ENCODE results near the gene ATOX1. TPM values are rescaled to one million over a fixed set of nuclear protein-coding genes. Genes with fewer than 3 reads are reported as not detected.
A peak's percentile ranks its signal among the peaks of the same experiment; 100 is the strongest.

The ATOX1 gene
- total and polyA plus RNA-seq, 2 of the 4 experiments (the other 2 are of a cell fraction) = 56.3 to 360 TPM

- TF ChIP-seq MAFK (IDR thresholded peaks at IDR 0.05; ENCODE audit: low read depth, low read length) (no peak), CEBPB (IDR thresholded peaks at IDR 0.05; ENCODE audit: low read depth, low read length) (peak; percentile 60)
Measured at GRCh38 chr5:151696470-151697061, 61.9 kb downstream of the ATOX1 start (continued).

GRCh38 chr5:151695464-151695863, 63.0 kb downstream of the ATOX1 start:
- intact Hi-C loops (cut with micrococcal nuclease) = no loop called here
- POLR2A ChIA-PET (ENCODE audit: unreplicated experiment) = interaction anchor here (0.5 to 3.0 kb wide), 4 partner anchors 8 to 42 kb away, joined by 5 to 61 read pairs (median 20); partner anchors contain the start of gene SPARC
- H2BK5ac ChIP-seq (ENCODE audit: low read depth, low read length, poor library complexity, severe bottlenecking) = peak overlapping the region; percentile 95
- H3K27ac ChIP-seq (ENCODE audit: insufficient read depth, low read length) = peak overlapping the region; percentile 94; the same call in 1 of the 2 replicates
- H3K14ac ChIP-seq (replicated peaks; ENCODE audit: low read depth, low read length) = peak overlapping the region; percentile 69
- no TSS peak for BruUV-seq (replicated peaks)
- H3K4me1 ChIP-seq (ENCODE audit: control insufficient read depth, insufficient read depth, low read length) = peaks cover 41% of the 10 kb centered on the region
- H3K4me3 ChIP-seq (ENCODE audit: insufficient read depth, low read depth, low read length) = no peak overlapping the region
- H3K9ac ChIP-seq (ENCODE audit: low read depth, low read length) = peak overlapping the region; percentile 44; the same call in 1 of the 2 replicates
- peaks cover 8 to 31% of the 10 kb centered on the region in 2 experiments; a peak in 3 of 4 replicates for H3K79me1 ChIP-seq (ENCODE audit: low read depth in 1 of 2, low read length in 2 of 2)
- peak; percentile 74 for TF ChIP-seq MAFK (IDR thresholded peaks at IDR 0.05; ENCODE audit: low read depth, low read length)
- no peak for TF ChIP-seq NFE2L2 (IDR thresholded peaks at IDR 0.05; ENCODE audit: low read depth, low read length)
- no peaks in the 10 kb centered on the region for H3K9me3 ChIP-seq (ENCODE audit: control insufficient read depth, insufficient read depth, low read length)
- no peaks in the 10 kb centered on the region for H3K27me3 ChIP-seq (ENCODE audit: control insufficient read depth, insufficient read depth, low read length)
- peak overlapping the region; percentile 16; the same call in 1 of the 2 replicates for H3K4me2 ChIP-seq (ENCODE audit: low read depth, low read length)
- CTCF ChIA-PET = interaction anchor here (1.2 to 1.3 kb wide), 2 partner anchors 8 to 14 kb away, joined by 3 to 4 read pairs; no protein-coding TSS in a partner anchor
- no peak overlapping the region for H2AK9ac ChIP-seq (replicated peaks; ENCODE audit: low read depth, low read length, poor library complexity)
- peak overlapping the region; percentile 77 for H3K23ac ChIP-seq (ENCODE audit: low read depth, low read length)
- H3K4ac ChIP-seq (ENCODE audit: low read depth, low read length) = peak overlapping the region; percentile 100
- no peak for ATAC-seq (ENCODE audit: low read depth)
- DNase-seq = no peak
- peak overlapping the region; percentile 99 for H2BK120ac ChIP-seq (ENCODE audit: low read depth, low read length)
- in situ Hi-C loops (cut with MboI; ENCODE audit: low sequenced_read_pairs) = no loop called here
- peak overlapping the region; percentile 74 for H3K18ac ChIP-seq (ENCODE audit: low read depth, low read length)
- dilution Hi-C loops (cut with HindIII; ENCODE audit: low sequenced_read_pairs, unreplicated experiment) = no loop called here
- H2BK15ac ChIP-seq (ENCODE audit: low read depth, low read length) = peak overlapping the region; percentile 98
- H4K20me1 ChIP-seq (ENCODE audit: insufficient read depth, low read length) = no peaks in the 10 kb centered on the region
- H2AFZ ChIP-seq (replicated peaks; ENCODE audit: low read length, poor library complexity) = no peak overlapping the region
- H2AK5ac ChIP-seq (ENCODE audit: low read depth, low read length) = peak overlapping the region; percentile 53
- peak overlapping the region; percentile 7; the same call in 1 of the 2 replicates for H3K56ac ChIP-seq (ENCODE audit: extremely low read depth, insufficient read depth, low read length)
- no CpG with 5 or more reads among the region's 1 CpG for WGBS, 2 experiments (ENCODE audit: extremely low coverage in 2 of 2, insufficient read length in 1 of 2)
- peak overlapping the region; percentile 48 for H2BK20ac ChIP-seq (ENCODE audit: low read depth, low read length)
- peak overlapping the region; percentile 69; the same call in 1 of the 2 replicates for H4K5ac ChIP-seq (ENCODE audit: low read depth, low read length)
- no peaks in the 10 kb centered on the region for H3K36me3 ChIP-seq (ENCODE audit: control insufficient read depth, insufficient read depth, low read length)
- peak overlapping the region; percentile 100; the same call in 1 of the 2 replicates for H4K91ac ChIP-seq (ENCODE audit: insufficient read depth, low read depth, low read length)
- peaks cover 14% of the 10 kb centered on the region for H3K9me1 ChIP-seq (ENCODE audit: insufficient read depth, low read length)
- peak overlapping the region; percentile 93 to 96; a peak in 3 of 4 replicates for H4K8ac ChIP-seq (ENCODE audit: low read depth in 2 of 2, low read length in 2 of 2)

Data from IMR-90 (cell line).